AG10803 (cell line): Measurements from ENCODE around the gene PDE4C.

ENCODE experiments used
- DNase-seq: peaks from one replicate; pipeline ENCODE4 v3.0.0; 2010; ENCODE audit warnings: low read depth
- H3K4me3 ChIP-seq: 2 replicates; pipeline ENCODE4 v1.5.1; 2011; ENCODE audit warnings: mild to moderate bottlenecking, low read length, control low read depth
- CTCF ChIP-seq: conservative IDR thresholded peaks from 2 replicates; pipeline ENCODE4 v1.5.1; 2011; ENCODE audit warnings: mild to moderate bottlenecking, low read length, control low read depth, inconsistent platforms

Gene PDE4C

GRCh38 chr19:18203863-18204393, 22.3 kb downstream of the PDE4C start, which contains the start of gene RAB3A:
Gene RAB3A, minus strand, starts transcription at chr19:18204042. Its CDS starts 1,302 bp downstream, at chr19:18202740.
- no peak for TF ChIP-seq CTCF
- peak; percentile 100 for DNase-seq
- H3K4me3 ChIP-seq = peak within 1 kb of the TSS; percentile 82

- peak overlapping the region; percentile 82 for H3K4me3 ChIP-seq
- TF ChIP-seq CTCF = no peak
- DNase-seq = no peak
Observed at GRCh38 chr19:18203408-18203862, 22.8 kb downstream of the PDE4C start.

GRCh38 chr19:18202778-18203407, 23.3 kb downstream of the PDE4C start:
- no peak for DNase-seq
- H3K4me3 ChIP-seq = peak overlapping the region; percentile 82

GRCh38 chr19:18202397-18202777, 23.9 kb downstream of the PDE4C start:
- no peak for TF ChIP-seq CTCF
- DNase-seq = no peak
- H3K4me3 ChIP-seq = no peak overlapping the region

More at GRCh38 chr19:18202778-18203407, 23.3 kb downstream of the PDE4C start:
- peak; percentile 28 for TF ChIP-seq CTCF

DNA sequence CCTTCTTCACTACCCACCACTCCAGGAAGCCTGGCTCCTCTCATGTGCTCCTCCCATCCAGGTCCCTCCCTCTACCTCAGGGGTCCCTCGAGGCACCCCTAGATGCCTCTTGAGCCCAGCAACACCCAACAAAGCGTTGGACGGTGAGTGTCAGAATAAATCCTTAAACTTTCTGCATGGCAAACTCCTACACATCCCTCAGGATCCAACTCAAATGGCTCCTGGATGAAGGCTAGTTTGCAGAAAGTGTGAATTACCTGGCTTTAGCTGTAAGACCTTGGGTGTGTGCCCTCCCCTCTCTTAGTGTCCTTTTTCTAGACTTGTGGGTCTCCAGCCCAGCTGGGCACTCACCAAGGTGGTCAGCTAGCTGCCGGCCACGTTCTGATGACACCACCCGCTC, 27.9 kb downstream of the PDE4C start:
- no peak for TF ChIP-seq CTCF

GRCh38 chr19:18197941-18198340, 28.3 kb downstream of the PDE4C start:
- no peak for TF ChIP-seq CTCF
- no peak for DNase-seq
- no peak overlapping the region for H3K4me3 ChIP-seq

More for the DNA sequence above, 27.9 kb downstream of the PDE4C start:
- DNase-seq = no peak
- H3K4me3 ChIP-seq = no peak overlapping the region

GRCh38 chr19:18197306-18197705, 28.9 kb downstream of the PDE4C start:
- H3K4me3 ChIP-seq = no peak overlapping the region
- TF ChIP-seq CTCF = no peak
- no peak for DNase-seq
